GM12878 (cell line): ENCODE results near the gene TBC1D9B. TPM values are rescaled to one million over a fixed set of nuclear protein-coding genes. Genes with fewer than 3 reads are reported as not detected.

Experiments used
- ATAC-seq: fragments of 200-7000 bp; cut with Tn5 transposase; 3 replicates; pipeline ENCODE4 v1.9.1; 2020; ENCODE audit warnings: mild to moderate bottlenecking, moderate library complexity
- BruUV-seq: library from RNA; stranded (reverse); fragments of 400-500 nt; replicated peaks from 2 replicates; lab custom pipeline; 2021; lab: Mats Ljungman, UMichigan
- CTCF ChIA-PET: fragments of 300-600 bp; sonication (Branson Sonifier 250); formaldehyde crosslinking; extraction: SDS; loops from one replicate; lab custom pipeline; 2021; ENCODE audit warnings: inconsistent platforms; lab: Yijun Ruan, JAX
- POLR2A ChIA-PET: fragments of 350-600 bp; formaldehyde crosslinking; extraction: SDS; loops from one replicate; lab custom pipeline; 2021; ENCODE audit warnings: inconsistent platforms; lab: Charles Lee
- RAD21 ChIA-PET: fragments of 300-600 bp; sonication (Branson Sonifier 250); formaldehyde crosslinking; loops from one replicate; lab custom pipeline; 2023; ENCODE audit warnings: antibody characterized with exemption; ENCODE audit not compliant: unreplicated experiment; lab: Charles Lee
- SMC1A ChIA-PET: fragments of 300-600 bp; sonication (Branson Sonifier 250); formaldehyde crosslinking; loops from one replicate; lab custom pipeline; 2023; ENCODE audit not compliant: unreplicated experiment, uncharacterized antibody; lab: Charles Lee
- DNase-seq: peaks from one replicate; pipeline ENCODE4 v3.0.0-alpha.2; 2011; ENCODE audit warnings: low read depth, low spot score
- FAIRE-seq: peaks from 3 replicates; lab custom pipeline; 2011; peaks lifted over from hg19 to GRCh38; lab: Jason Lieb, UNC
- H2AFZ ChIP-seq: 2 replicates; pipeline ENCODE4 v1.6.0; 2011; ENCODE audit warnings: low read depth, low read length, control low read depth; ENCODE audit not compliant: control insufficient read depth
- H3K27ac ChIP-seq: 2 replicates; pipeline ENCODE4 v1.5.1; 2011; ENCODE audit warnings: control low read depth; ENCODE audit not compliant: control insufficient read depth, insufficient read depth
- H3K27me3 ChIP-seq, 2 experiments: replicated peaks in 1 of 2; 2 replicates each; pipeline versions ENCODE4 v1.6.0 to v1.6.1; 2011; ENCODE audit warnings: low read length in 1 of 2; ENCODE audit not compliant: control insufficient read depth in 2 of 2, insufficient read depth in 2 of 2
- H3K36me3 ChIP-seq, 2 experiments: 2 replicates each; pipeline ENCODE4 v1.5.1; 2011; ENCODE audit warnings: low read length in 1 of 2; ENCODE audit not compliant: control insufficient read depth in 2 of 2, insufficient read depth in 2 of 2
- H3K4me1 ChIP-seq: 2 replicates; pipeline ENCODE4 v1.6.1; 2011; ENCODE audit warnings: mild to moderate bottlenecking, low read length, moderate library complexity, mixed read lengths; ENCODE audit not compliant: control insufficient read depth, insufficient read depth
- H3K4me2 ChIP-seq: 2 replicates; pipeline ENCODE4 v1.6.0; 2011; ENCODE audit warnings: control low read depth; ENCODE audit not compliant: control insufficient read depth, insufficient read depth
- H3K4me3 ChIP-seq: fragments of 200-600 bp; sonication (generic); 2 replicates; pipeline ENCODE4 v1.5.1; 2016
- H3K79me2 ChIP-seq: 2 replicates; pipeline ENCODE4 v1.6.0; 2011; ENCODE audit warnings: low read length; ENCODE audit not compliant: control insufficient read depth, insufficient read depth
- H3K9ac ChIP-seq: 2 replicates; pipeline ENCODE4 v1.8.0; 2011; ENCODE audit warnings: low read length, control low read depth, mixed read lengths; ENCODE audit not compliant: control insufficient read depth, insufficient read depth
- H3K9me3 ChIP-seq: replicated peaks from 3 replicates; pipeline ENCODE4 v1.5.1; 2011; ENCODE audit warnings: mild to moderate bottlenecking, low read length; ENCODE audit not compliant: control insufficient read depth, insufficient read depth
- H4K20me1 ChIP-seq: 2 replicates; pipeline ENCODE4 v1.6.0; 2011; ENCODE audit not compliant: control insufficient read depth, insufficient read depth
- ATF3 ChIP-seq: IDR thresholded peaks from 2 replicates; pipeline ENCODE4 v1.6.1; 2011; ENCODE audit warnings: low read depth, mild to moderate bottlenecking, low read length, moderate library complexity, borderline replicate concordance; ENCODE audit errors: extremely low read depth
- BCL11A ChIP-seq: IDR thresholded peaks from 2 replicates; pipeline ENCODE4 v1.6.1; 2011; ENCODE audit warnings: low read depth, low read length
- CBX3 ChIP-seq: fragments of 200-600 bp; sonication (generic); IDR thresholded peaks from 2 replicates; pipeline ENCODE4 v1.6.1; 2016; ENCODE audit warnings: low read depth, borderline replicate concordance
- DPF2 ChIP-seq: fragments of 450-650 bp; IDR thresholded peaks from 2 replicates; pipeline ENCODE4 v1.6.1; 2017; ENCODE audit warnings: mild to moderate bottlenecking
- MLLT1 ChIP-seq: fragments of 450-650 bp; IDR thresholded peaks from 2 replicates; pipeline ENCODE4 v1.6.1; 2016; ENCODE audit warnings: mild to moderate bottlenecking
- RB1 ChIP-seq: fragments of 450-650 bp; formaldehyde crosslinking; IDR thresholded peaks from 2 replicates; pipeline ENCODE4 v1.6.1; 2017; ENCODE audit warnings: mild to moderate bottlenecking, borderline replicate concordance
- RCOR1 ChIP-seq: conservative IDR thresholded peaks from 2 replicates; pipeline ENCODE4 v1.6.1; 2012; ENCODE audit warnings: low read depth, low read length, improper control_type of control experiment
- WGBS: methylation state at CpG from one replicate; pipeline ENCODE4 v1.1.6; 2016; ENCODE audit warnings: low lambda C conversion rate; ENCODE audit not compliant: insufficient replicate concordance, insufficient coverage; ENCODE audit errors: missing lambda C conversion rate; 5-methylcytosine and 5-hydroxymethylcytosine counted together
- in situ Hi-C: fragments of 300-500 bp; cut with MboI; formaldehyde crosslinking; loops from 9 replicates; pipeline ENCODE4 v1.14.3; 2018; ENCODE audit warnings: mixed read lengths
- intact Hi-C: fragments of 100-400 bp; cut with micrococcal nuclease; formaldehyde crosslinking; loops from one replicate; pipeline ENCODE4 v1.14.2; 2022; ENCODE audit not compliant: unreplicated experiment
- polyA plus RNA-seq, 11 experiments: library from polyadenylated mRNA; depleted of rRNA in 4 of 11; unstranded in 6 of 11; stranded (reverse) in 5 of 11; fragments of >200 nt; fragmentation: Nextera tagmentation in 4 of 11; fragmentation: Illumina TruSeq in 1 of 11; extraction: Ambion mirVana in 4 of 11; extraction: Trizol in 1 of 11; gene quantifications; 1 replicate in 1 of 11; 2 replicates in 10 of 11; pipeline versions ENCODE4 v1.2.1 to v1.2.3, GENCODE V29; 2011 to 2016; ENCODE audit warnings: inconsistent platforms in 2 of 11, missing spikeins in 2 of 11, low read depth in 1 of 11
- total RNA-seq, 4 experiments: library from RNA; depleted of rRNA in 3 of 4; stranded (reverse); fragments of >200 nt in 3 of 4; fragmentation: Illumina TruSeq in 1 of 4; extraction: Trizol in 1 of 4; gene quantifications; 2 replicates each; pipeline versions ENCODE4 v1.2.1 to v1.2.3, GENCODE V29; 2013 to 2021
- TF ChIP-seq, protein P1 (sequence below): IDR thresholded peaks from 2 replicates; pipeline ENCODE4 v1.6.1; 2012; ENCODE audit warnings: mild to moderate bottlenecking, low read depth, low read length

The TBC1D9B gene
- total and polyA plus RNA-seq, 10 of the 15 experiments (the other 5 are each of a cell fraction or from before 2014, with no cell fraction given), result 4.0 to 74.2 (median 34.6) TPM

GRCh38 chr5:179870952-179871351, 36.7 kb downstream of the TBC1D9B start:
- H2AFZ ChIP-seq, result no peak overlapping the region
- no peaks in the 10 kb centered on the region for H4K20me1 ChIP-seq
- H3K27ac ChIP-seq, result no peak overlapping the region
- no peaks in the 10 kb centered on the region for H3K4me1 ChIP-seq
- DNase-seq (no peak), FAIRE-seq (no peak), ATAC-seq (no peak)
- H3K4me2 ChIP-seq, result no peak overlapping the region
- H3K9me3 ChIP-seq, result no peaks in the 10 kb centered on the region
- RAD21 ChIA-PET, result no interaction called here
- no peak for TF ChIP-seq RCOR1
- TF ChIP-seq DPF2, result no peak
- TF ChIP-seq MLLT1, result no peak
- TF ChIP-seq RB1, result no peak
- TF ChIP-seq ATF3, result no peak
- no peak for TF ChIP-seq BCL11A
- TF ChIP-seq CBX3, result no peak
- TF ChIP-seq, protein P1, sequence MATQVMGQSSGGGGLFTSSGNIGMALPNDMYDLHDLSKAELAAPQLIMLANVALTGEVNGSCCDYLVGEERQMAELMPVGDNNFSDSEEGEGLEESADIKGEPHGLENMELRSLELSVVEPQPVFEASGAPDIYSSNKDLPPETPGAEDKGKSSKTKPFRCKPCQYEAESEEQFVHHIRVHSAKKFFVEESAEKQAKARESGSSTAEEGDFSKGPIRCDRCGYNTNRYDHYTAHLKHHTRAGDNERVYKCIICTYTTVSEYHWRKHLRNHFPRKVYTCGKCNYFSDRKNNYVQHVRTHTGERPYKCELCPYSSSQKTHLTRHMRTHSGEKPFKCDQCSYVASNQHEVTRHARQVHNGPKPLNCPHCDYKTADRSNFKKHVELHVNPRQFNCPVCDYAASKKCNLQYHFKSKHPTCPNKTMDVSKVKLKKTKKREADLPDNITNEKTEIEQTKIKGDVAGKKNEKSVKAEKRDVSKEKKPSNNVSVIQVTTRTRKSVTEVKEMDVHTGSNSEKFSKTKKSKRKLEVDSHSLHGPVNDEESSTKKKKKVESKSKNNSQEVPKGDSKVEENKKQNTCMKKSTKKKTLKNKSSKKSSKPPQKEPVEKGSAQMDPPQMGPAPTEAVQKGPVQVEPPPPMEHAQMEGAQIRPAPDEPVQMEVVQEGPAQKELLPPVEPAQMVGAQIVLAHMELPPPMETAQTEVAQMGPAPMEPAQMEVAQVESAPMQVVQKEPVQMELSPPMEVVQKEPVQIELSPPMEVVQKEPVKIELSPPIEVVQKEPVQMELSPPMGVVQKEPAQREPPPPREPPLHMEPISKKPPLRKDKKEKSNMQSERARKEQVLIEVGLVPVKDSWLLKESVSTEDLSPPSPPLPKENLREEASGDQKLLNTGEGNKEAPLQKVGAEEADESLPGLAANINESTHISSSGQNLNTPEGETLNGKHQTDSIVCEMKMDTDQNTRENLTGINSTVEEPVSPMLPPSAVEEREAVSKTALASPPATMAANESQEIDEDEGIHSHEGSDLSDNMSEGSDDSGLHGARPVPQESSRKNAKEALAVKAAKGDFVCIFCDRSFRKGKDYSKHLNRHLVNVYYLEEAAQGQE, result no peak
- peaks cover 14 to 15% of the 10 kb centered on the region in 2 experiments for H3K36me3 ChIP-seq
- CTCF ChIA-PET, result interaction anchor here (0.8 kb wide), 1 partner anchor 104 kb away, joined by 3 read pairs; no protein-coding TSS in a partner anchor
- H3K27me3 ChIP-seq, result no peaks in the 10 kb centered on the region
- intact Hi-C loops (no loop called here), in situ Hi-C loops (no loop called here)
- SMC1A ChIA-PET, result interaction anchor here (0.8 kb wide), 1 partner anchor 12 kb away, joined by 3 read pairs; no protein-coding TSS in a partner anchor
- 98% methylated on average over 3 of the region's 3 CpGs for WGBS
- no peaks in the 10 kb centered on the region for H3K79me2 ChIP-seq
- no peak overlapping the region for H3K9ac ChIP-seq
- no TSS peak for BruUV-seq
- no peak overlapping the region for H3K4me3 ChIP-seq
- POLR2A ChIA-PET, result no interaction called here
